GM12878 (cell line): Measurements from ENCODE around the gene IGF2BP2. TPM values are rescaled to one million over a fixed set of nuclear protein-coding genes. Genes with fewer than 3 reads are reported as not detected.

Source experiments
- ATAC-seq: fragments of 200-7000 bp; cut with Tn5 transposase; 3 replicates; pipeline ENCODE4 v1.9.1; 2020; ENCODE audit warnings: mild to moderate bottlenecking, moderate library complexity
- BruUV-seq: library from RNA; stranded (reverse); fragments of 400-500 nt; replicated peaks from 2 replicates; lab custom pipeline; 2021; lab: Mats Ljungman, UMichigan
- CTCF ChIA-PET: fragments of 300-600 bp; sonication (Branson Sonifier 250); formaldehyde crosslinking; extraction: SDS; loops from one replicate; lab custom pipeline; 2021; ENCODE audit warnings: inconsistent platforms; lab: Yijun Ruan, JAX
- POLR2A ChIA-PET: fragments of 350-600 bp; formaldehyde crosslinking; extraction: SDS; loops from one replicate; lab custom pipeline; 2021; ENCODE audit warnings: inconsistent platforms; lab: Charles Lee
- RAD21 ChIA-PET: fragments of 300-600 bp; sonication (Branson Sonifier 250); formaldehyde crosslinking; loops from one replicate; lab custom pipeline; 2023; ENCODE audit warnings: antibody characterized with exemption; ENCODE audit not compliant: unreplicated experiment; lab: Charles Lee
- SMC1A ChIA-PET: fragments of 300-600 bp; sonication (Branson Sonifier 250); formaldehyde crosslinking; loops from one replicate; lab custom pipeline; 2023; ENCODE audit not compliant: unreplicated experiment, uncharacterized antibody; lab: Charles Lee
- DNase-seq: peaks from one replicate; pipeline ENCODE4 v3.0.0-alpha.2; 2011; ENCODE audit warnings: low read depth, low spot score
- FAIRE-seq: peaks from 3 replicates; lab custom pipeline; 2011; peaks lifted over from hg19 to GRCh38; lab: Jason Lieb, UNC
- H2AFZ ChIP-seq: 2 replicates; pipeline ENCODE4 v1.6.0; 2011; ENCODE audit warnings: low read depth, low read length, control low read depth; ENCODE audit not compliant: control insufficient read depth
- H3K27ac ChIP-seq: 2 replicates; pipeline ENCODE4 v1.5.1; 2011; ENCODE audit warnings: control low read depth; ENCODE audit not compliant: control insufficient read depth, insufficient read depth
- H3K27me3 ChIP-seq, 2 experiments: replicated peaks in 1 of 2; 2 replicates each; pipeline versions ENCODE4 v1.6.0 to v1.6.1; 2011; ENCODE audit warnings: low read length in 1 of 2; ENCODE audit not compliant: control insufficient read depth in 2 of 2, insufficient read depth in 2 of 2
- H3K36me3 ChIP-seq, 2 experiments: 2 replicates each; pipeline ENCODE4 v1.5.1; 2011; ENCODE audit warnings: low read length in 1 of 2; ENCODE audit not compliant: control insufficient read depth in 2 of 2, insufficient read depth in 2 of 2
- H3K4me1 ChIP-seq: 2 replicates; pipeline ENCODE4 v1.6.1; 2011; ENCODE audit warnings: mild to moderate bottlenecking, low read length, moderate library complexity, mixed read lengths; ENCODE audit not compliant: control insufficient read depth, insufficient read depth
- H3K4me2 ChIP-seq: 2 replicates; pipeline ENCODE4 v1.6.0; 2011; ENCODE audit warnings: control low read depth; ENCODE audit not compliant: control insufficient read depth, insufficient read depth
- H3K4me3 ChIP-seq: fragments of 200-600 bp; sonication (generic); 2 replicates; pipeline ENCODE4 v1.5.1; 2016
- H3K79me2 ChIP-seq: 2 replicates; pipeline ENCODE4 v1.6.0; 2011; ENCODE audit warnings: low read length; ENCODE audit not compliant: control insufficient read depth, insufficient read depth
- H3K9ac ChIP-seq: 2 replicates; pipeline ENCODE4 v1.8.0; 2011; ENCODE audit warnings: low read length, control low read depth, mixed read lengths; ENCODE audit not compliant: control insufficient read depth, insufficient read depth
- H3K9me3 ChIP-seq: replicated peaks from 3 replicates; pipeline ENCODE4 v1.5.1; 2011; ENCODE audit warnings: mild to moderate bottlenecking, low read length; ENCODE audit not compliant: control insufficient read depth, insufficient read depth
- H4K20me1 ChIP-seq: 2 replicates; pipeline ENCODE4 v1.6.0; 2011; ENCODE audit not compliant: control insufficient read depth, insufficient read depth
- CHD1 ChIP-seq: IDR thresholded peaks from 2 replicates; pipeline ENCODE4 v1.6.1; 2012; ENCODE audit warnings: low read depth, low read length, improper control_type of control experiment
- EP300 ChIP-seq, 2 experiments: fragments of 150-350 bp in 1 of 2; IDR thresholded peaks; 2 replicates each; pipeline ENCODE4 v1.6.1; 2011 to 2012; ENCODE audit warnings: low read depth in 2 of 2, low read length in 2 of 2, borderline replicate concordance in 1 of 2, improper control_type of control experiment in 1 of 2, inconsistent platforms in 1 of 2; ENCODE audit not compliant: control insufficient read depth in 1 of 2
- MXI1 ChIP-seq: fragments of 150-350 bp; IDR thresholded peaks from 2 replicates; pipeline ENCODE4 v1.6.1; 2011; ENCODE audit warnings: low read depth, mild to moderate bottlenecking, inconsistent platforms, low read length, improper control_type of control experiment
- MYB ChIP-seq: fragments of 150-350 bp; IDR thresholded peaks from 2 replicates; pipeline ENCODE4 v1.6.1; 2014; ENCODE audit warnings: mild to moderate bottlenecking, low read depth, low read length, borderline replicate concordance
- NFXL1 ChIP-seq: fragments of 450-650 bp; IDR thresholded peaks from 2 replicates; pipeline ENCODE4 v1.6.1; 2017; ENCODE audit warnings: antibody characterized with exemption, mild to moderate bottlenecking, borderline replicate concordance
- SREBF2 ChIP-seq: IDR thresholded peaks from 2 replicates; pipeline ENCODE4 v1.6.1; 2012; ENCODE audit warnings: mild to moderate bottlenecking, low read length
- TBL1XR1 ChIP-seq: IDR thresholded peaks from 2 replicates; pipeline ENCODE4 v1.6.1; 2012; ENCODE audit warnings: low read depth, low read length, improper control_type of control experiment
- TCF12 ChIP-seq: IDR thresholded peaks from 2 replicates; pipeline ENCODE4 v1.6.1; 2011; ENCODE audit warnings: low read depth, mild to moderate bottlenecking, low read length
- WGBS: methylation state at CpG from one replicate; pipeline ENCODE4 v1.1.6; 2016; ENCODE audit warnings: low lambda C conversion rate; ENCODE audit not compliant: insufficient replicate concordance, insufficient coverage; ENCODE audit errors: missing lambda C conversion rate; 5-methylcytosine and 5-hydroxymethylcytosine counted together
- in situ Hi-C: fragments of 300-500 bp; cut with MboI; formaldehyde crosslinking; loops from 9 replicates; pipeline ENCODE4 v1.14.3; 2018; ENCODE audit warnings: mixed read lengths
- intact Hi-C: fragments of 100-400 bp; cut with micrococcal nuclease; formaldehyde crosslinking; loops from one replicate; pipeline ENCODE4 v1.14.2; 2022; ENCODE audit not compliant: unreplicated experiment
- polyA plus RNA-seq, 11 experiments: library from polyadenylated mRNA; depleted of rRNA in 4 of 11; unstranded in 6 of 11; stranded (reverse) in 5 of 11; fragments of >200 nt; fragmentation: Nextera tagmentation in 4 of 11; fragmentation: Illumina TruSeq in 1 of 11; extraction: Ambion mirVana in 4 of 11; extraction: Trizol in 1 of 11; gene quantifications; 1 replicate in 1 of 11; 2 replicates in 10 of 11; pipeline versions ENCODE4 v1.2.1 to v1.2.3, GENCODE V29; 2011 to 2016; ENCODE audit warnings: inconsistent platforms in 2 of 11, missing spikeins in 2 of 11, low read depth in 1 of 11
- total RNA-seq, 4 experiments: library from RNA; depleted of rRNA in 3 of 4; stranded (reverse); fragments of >200 nt in 3 of 4; fragmentation: Illumina TruSeq in 1 of 4; extraction: Trizol in 1 of 4; gene quantifications; 2 replicates each; pipeline versions ENCODE4 v1.2.1 to v1.2.3, GENCODE V29; 2013 to 2021
- TF ChIP-seq, protein P1 (sequence below), 3 experiments: IDR thresholded peaks in 2 of 3; conservative IDR thresholded peaks in 1 of 3; 2 replicates each; pipeline ENCODE4 v1.5.1; 2011; ENCODE audit warnings: low read depth in 3 of 3, low read length in 3 of 3, mild to moderate bottlenecking in 3 of 3, control low read depth in 2 of 3, moderate library complexity in 2 of 3, inconsistent platforms in 1 of 3, mixed read lengths in 1 of 3; ENCODE audit not compliant: control insufficient read depth in 2 of 3, insufficient read depth in 1 of 3; ENCODE audit errors: extremely low read depth in 1 of 3
- TF ChIP-seq, protein P2 (sequence below): IDR thresholded peaks from 2 replicates; pipeline ENCODE4 v1.6.1; 2011; ENCODE audit warnings: mild to moderate bottlenecking, low read depth, low read length, moderate library complexity; ENCODE audit not compliant: insufficient replicate concordance
- TF ChIP-seq, protein P3 (sequence below): fragments of 450-650 bp; IDR thresholded peaks from 2 replicates; pipeline ENCODE4 v1.6.1; 2017; ENCODE audit warnings: borderline replicate concordance
- TF ChIP-seq, protein P4 (sequence below): IDR thresholded peaks from 2 replicates; pipeline ENCODE4 v1.6.1; 2012; ENCODE audit warnings: low read depth, low read length, improper control_type of control experiment

Gene IGF2BP2
- total and polyA plus RNA-seq, 10 of the 15 experiments (the other 5 are each of a cell fraction or from before 2014, with no cell fraction given) = 0.25 to 0.72 TPM; not detected in 8

DNA sequence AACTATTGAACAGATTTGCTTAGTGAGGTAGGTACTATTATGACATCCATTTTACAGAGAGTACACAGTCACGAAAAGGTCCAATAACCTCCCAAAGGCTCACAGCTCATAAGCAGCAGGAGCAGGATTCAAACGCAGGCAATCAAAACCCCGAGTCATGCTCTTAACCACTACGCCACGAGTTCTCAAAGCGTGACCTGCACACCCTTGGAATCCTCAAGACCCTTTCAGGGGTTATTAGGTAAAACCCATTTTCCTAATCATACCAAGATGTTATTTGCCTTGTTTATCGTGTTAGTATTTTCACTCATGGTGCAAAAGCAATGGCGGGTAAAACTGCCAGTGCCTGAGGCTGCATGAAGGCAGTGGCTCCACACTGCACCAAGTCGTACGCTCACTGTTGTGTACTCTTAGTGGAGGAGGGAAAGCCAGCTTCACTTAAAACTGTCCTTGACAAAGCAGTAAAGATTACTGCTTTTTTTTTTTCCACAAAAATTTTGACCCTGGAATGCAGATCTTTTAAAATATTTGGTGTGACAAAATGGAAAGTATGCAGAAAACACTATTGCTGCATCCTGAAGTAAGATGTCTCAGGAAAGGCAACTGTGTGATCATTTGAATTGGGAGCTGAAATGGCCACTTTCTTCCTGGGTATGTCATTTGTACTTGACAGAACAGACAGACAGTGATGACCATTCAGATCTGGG, 96.1 kb downstream of the IGF2BP2 start:
- CTCF ChIA-PET = interaction anchor here (1.3 to 1.4 kb wide), 2 partner anchors 40 to 69 kb away, joined by 3 read pairs; no protein-coding TSS in a partner anchor
- FAIRE-seq (no peak), ATAC-seq (no peak), DNase-seq (no peak)
- no TSS peak for BruUV-seq
- no peaks in the 10 kb centered on the region for H3K36me3 ChIP-seq
- H4K20me1 ChIP-seq = no peaks in the 10 kb centered on the region
- WGBS = 54% methylated on average over 10 of the region's 10 CpGs
- in situ Hi-C loops = no loop called here
- SMC1A ChIA-PET = no interaction called here
- POLR2A ChIA-PET = no interaction called here
- H3K27me3 ChIP-seq = peaks cover 0 to 2% of the 10 kb centered on the region in 2 experiments; a peak in 2 of 4 replicates
- no peak overlapping the region for H3K4me3 ChIP-seq
- H3K9me3 ChIP-seq = no peaks in the 10 kb centered on the region
- H3K4me1 ChIP-seq = peaks cover 9% of the 10 kb centered on the region; the same call in 1 of the 2 replicates
- no peak overlapping the region for H3K27ac ChIP-seq
- H2AFZ ChIP-seq = no peak overlapping the region
- RAD21 ChIA-PET = no interaction called here
- no peak overlapping the region for H3K9ac ChIP-seq
- no peak overlapping the region for H3K4me2 ChIP-seq
- no peaks in the 10 kb centered on the region for H3K79me2 ChIP-seq
- intact Hi-C loops = no loop called here
- TF ChIP-seq TCF12 = no peak
- TF ChIP-seq, protein P1, sequence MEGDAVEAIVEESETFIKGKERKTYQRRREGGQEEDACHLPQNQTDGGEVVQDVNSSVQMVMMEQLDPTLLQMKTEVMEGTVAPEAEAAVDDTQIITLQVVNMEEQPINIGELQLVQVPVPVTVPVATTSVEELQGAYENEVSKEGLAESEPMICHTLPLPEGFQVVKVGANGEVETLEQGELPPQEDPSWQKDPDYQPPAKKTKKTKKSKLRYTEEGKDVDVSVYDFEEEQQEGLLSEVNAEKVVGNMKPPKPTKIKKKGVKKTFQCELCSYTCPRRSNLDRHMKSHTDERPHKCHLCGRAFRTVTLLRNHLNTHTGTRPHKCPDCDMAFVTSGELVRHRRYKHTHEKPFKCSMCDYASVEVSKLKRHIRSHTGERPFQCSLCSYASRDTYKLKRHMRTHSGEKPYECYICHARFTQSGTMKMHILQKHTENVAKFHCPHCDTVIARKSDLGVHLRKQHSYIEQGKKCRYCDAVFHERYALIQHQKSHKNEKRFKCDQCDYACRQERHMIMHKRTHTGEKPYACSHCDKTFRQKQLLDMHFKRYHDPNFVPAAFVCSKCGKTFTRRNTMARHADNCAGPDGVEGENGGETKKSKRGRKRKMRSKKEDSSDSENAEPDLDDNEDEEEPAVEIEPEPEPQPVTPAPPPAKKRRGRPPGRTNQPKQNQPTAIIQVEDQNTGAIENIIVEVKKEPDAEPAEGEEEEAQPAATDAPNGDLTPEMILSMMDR (IDR thresholded peaks at IDR 0.05 in 2 of 3, conservative IDR thresholded peaks at IDR 0.05 in 1 of 3; ENCODE audit: control insufficient read depth in 2 of 3, extremely low read depth in 1 of 3, insufficient read depth in 1 of 3, low read depth in 3 of 3, low read length in 3 of 3) = no peak
- no peak for TF ChIP-seq MYB
- no peak for TF ChIP-seq NFXL1
- TF ChIP-seq, protein P2, sequence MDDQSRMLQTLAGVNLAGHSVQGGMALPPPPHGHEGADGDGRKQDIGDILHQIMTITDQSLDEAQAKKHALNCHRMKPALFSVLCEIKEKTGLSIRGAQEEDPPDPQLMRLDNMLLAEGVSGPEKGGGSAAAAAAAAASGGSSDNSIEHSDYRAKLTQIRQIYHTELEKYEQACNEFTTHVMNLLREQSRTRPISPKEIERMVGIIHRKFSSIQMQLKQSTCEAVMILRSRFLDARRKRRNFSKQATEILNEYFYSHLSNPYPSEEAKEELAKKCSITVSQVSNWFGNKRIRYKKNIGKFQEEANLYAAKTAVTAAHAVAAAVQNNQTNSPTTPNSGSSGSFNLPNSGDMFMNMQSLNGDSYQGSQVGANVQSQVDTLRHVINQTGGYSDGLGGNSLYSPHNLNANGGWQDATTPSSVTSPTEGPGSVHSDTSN = no peak
- TF ChIP-seq MXI1 = no peak
- TF ChIP-seq, protein P3, sequence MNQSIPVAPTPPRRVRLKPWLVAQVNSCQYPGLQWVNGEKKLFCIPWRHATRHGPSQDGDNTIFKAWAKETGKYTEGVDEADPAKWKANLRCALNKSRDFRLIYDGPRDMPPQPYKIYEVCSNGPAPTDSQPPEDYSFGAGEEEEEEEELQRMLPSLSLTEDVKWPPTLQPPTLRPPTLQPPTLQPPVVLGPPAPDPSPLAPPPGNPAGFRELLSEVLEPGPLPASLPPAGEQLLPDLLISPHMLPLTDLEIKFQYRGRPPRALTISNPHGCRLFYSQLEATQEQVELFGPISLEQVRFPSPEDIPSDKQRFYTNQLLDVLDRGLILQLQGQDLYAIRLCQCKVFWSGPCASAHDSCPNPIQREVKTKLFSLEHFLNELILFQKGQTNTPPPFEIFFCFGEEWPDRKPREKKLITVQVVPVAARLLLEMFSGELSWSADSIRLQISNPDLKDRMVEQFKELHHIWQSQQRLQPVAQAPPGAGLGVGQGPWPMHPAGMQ = no peak
- no peak for TF ChIP-seq CHD1
- TF ChIP-seq, protein P4, sequence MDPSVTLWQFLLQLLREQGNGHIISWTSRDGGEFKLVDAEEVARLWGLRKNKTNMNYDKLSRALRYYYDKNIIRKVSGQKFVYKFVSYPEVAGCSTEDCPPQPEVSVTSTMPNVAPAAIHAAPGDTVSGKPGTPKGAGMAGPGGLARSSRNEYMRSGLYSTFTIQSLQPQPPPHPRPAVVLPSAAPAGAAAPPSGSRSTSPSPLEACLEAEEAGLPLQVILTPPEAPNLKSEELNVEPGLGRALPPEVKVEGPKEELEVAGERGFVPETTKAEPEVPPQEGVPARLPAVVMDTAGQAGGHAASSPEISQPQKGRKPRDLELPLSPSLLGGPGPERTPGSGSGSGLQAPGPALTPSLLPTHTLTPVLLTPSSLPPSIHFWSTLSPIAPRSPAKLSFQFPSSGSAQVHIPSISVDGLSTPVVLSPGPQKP = no peak
- no peak for TF ChIP-seq EP300 (IDR thresholded peaks at IDR 0.05; ENCODE audit: borderline replicate concordance in 1 of 2, control insufficient read depth in 1 of 2, low read depth in 2 of 2, low read length in 2 of 2)
- no peak for TF ChIP-seq SREBF2
- no peak for TF ChIP-seq TBL1XR1
